Stimulated activated CD4-positive, alpha-beta T cell treated with anti-CD3 and anti-CD28 coated beads, Interleukin-1b, Interleukin-23, amount 100 ng/mL, for 24 hours (primary cell): ENCODE data around the gene CHEK1.

Experiments used
- DNase-seq, 4 experiments: peaks; one replicate each; pipeline ENCODE4 v3.0.0-alpha.2; 2020; ENCODE audit warnings: low read depth in 4 of 4, low spot score in 1 of 4

Gene CHEK1

DNA sequence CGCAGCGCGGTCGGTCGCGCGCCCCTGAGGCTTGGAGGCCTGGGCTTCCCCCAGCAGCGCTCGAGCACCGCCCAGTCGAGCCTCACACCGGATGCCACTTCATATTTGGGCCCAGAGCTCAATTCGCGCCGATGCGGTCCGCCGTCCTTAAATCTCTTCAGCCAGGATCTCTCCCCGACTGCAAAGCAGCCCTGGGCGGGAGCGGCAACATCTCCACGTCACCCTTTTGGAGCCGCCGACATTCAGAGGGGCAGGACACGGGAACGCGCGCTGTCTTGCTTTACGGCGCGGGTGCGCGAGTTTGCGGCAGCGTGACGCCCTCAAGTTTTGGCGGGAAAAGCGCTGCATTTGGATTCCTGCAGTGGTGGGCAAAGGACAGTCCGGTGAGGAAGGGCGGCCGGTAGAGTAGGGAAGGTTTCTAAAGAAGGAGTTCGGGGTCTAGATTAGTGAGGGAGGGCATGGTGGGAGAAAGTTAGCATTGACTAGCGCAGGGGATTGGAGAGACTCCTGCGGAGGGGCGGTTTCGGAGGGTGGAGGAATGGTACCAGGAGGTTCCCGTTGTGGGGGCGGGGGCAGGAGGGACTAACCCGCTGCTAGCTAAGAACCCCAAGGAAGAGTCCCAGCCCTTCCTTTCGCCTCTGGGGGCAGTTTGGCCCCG is 796 bp downstream of the CHEK1 start:
- peak; percentile 67 to 84 (median 80) for DNase-seq

DNA sequence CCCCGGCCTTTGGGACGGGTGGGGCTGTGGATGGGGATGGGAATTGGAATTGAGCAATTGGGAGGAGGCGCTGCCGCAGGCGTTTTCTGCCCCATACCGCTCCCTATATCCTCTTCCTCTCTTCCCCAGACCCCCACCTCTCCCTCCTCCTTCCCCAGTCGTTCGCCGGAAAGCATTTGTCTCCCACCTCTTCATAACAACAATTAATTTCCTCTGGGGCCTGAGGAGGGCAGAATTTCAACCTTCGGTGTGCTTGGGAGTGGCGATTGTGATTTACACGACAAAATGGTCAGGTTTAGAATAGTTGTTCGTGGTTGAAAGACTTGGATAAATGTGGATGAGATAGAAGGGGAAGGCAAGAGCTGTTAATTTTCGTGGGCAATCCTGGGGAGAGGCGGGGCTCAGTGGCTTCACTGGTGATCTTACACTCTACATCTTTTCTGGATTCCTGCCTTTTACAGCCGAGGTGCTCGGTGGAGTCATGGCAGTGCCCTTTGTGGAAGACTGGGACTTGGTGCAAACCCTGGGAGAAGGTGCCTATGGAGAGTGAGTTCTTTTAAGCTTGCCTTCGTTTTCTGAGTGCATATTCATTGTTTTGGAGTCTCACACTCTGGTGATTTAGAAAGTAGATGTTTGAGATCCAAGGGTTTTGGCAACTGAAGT is 1.5 kb downstream of the CHEK1 start:
- peak in 1 of 4 experiments; percentile 5 for DNase-seq

DNA sequence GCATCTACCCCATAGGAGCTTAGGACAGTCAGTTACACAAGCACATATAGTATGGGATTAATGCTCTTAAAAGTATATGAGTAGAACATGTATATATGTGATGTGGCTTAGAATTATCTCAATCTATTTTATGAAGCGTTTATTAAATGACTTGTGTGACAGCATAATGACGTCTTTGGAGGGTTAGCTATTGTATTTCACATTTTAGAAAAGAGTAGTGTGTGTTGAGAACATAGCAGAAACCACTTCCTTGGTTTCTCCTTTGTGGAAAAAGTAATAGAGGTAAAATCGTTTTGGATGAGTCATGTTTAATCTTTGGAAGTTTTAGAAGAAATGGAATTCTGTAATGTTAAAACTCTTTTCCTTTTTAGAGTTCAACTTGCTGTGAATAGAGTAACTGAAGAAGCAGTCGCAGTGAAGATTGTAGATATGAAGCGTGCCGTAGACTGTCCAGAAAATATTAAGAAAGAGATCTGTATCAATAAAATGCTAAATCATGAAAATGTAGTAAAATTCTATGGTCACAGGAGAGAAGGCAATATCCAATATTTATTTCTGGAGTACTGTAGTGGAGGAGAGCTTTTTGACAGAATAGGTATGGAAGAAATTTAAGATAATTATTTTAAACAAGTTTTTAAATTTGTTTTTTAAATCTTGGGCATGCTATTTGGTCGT is 2.4 kb downstream of the CHEK1 start:
- DNase-seq, result no peak

DNA sequence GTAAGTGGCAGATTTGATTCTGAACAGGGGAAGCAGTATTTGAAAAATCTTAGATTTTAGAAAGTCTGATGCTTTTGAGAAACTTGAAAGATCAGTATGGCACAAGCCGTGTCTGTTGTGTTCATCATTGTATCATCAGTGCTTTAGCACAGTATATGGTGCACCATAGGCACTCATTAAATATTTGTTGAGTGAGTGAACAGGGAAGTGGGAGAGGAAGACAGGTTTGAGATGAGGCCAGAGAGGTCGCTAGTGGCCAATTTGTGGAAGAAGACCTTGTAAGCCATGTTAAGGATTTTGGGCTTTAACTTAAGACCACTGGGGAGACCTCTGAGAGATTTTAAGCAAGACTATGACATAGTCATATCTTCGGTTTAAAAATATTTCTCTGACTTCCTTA is 12.9 kb downstream of the CHEK1 start:
- DNase-seq, result no peak

DNA sequence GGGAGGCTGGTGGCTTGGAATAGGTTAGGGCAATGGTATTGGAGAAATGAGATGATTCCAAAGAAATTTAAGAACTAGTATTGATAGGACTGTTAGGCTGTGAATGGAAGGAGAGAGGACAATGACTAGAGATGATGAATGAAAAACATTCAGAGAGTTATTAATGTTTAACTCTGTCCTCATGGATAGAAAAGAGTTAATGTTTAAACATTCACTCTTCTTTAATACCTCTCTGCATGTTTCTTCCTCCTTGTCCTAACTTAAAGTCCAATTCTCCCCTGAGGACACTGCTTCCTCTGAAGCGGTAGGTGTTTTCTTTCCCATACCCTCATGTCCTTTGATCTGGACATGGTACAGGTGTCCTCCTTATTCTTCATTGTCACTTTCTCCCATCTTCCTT is 13.4 kb downstream of the CHEK1 start:
- no peak for DNase-seq

DNA sequence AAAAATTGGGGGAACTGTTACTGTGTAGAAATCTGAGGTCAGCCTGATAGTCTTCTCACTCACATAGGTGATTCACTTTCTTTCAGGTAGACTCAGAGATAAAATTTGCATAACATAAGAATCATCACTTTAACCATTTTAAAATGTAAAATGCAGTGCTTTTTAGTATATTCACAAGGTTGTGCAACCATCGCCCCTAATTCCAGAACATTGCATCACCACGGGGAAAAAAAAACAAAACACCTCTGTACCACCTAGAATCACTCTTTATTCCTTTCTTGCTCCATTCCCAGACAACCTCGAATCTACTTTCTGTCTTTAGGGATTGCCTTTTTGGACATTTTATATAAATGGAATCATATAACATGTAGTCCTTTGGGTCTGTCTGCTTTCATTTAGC is 20.9 kb downstream of the CHEK1 start:
- no peak for DNase-seq

DNA sequence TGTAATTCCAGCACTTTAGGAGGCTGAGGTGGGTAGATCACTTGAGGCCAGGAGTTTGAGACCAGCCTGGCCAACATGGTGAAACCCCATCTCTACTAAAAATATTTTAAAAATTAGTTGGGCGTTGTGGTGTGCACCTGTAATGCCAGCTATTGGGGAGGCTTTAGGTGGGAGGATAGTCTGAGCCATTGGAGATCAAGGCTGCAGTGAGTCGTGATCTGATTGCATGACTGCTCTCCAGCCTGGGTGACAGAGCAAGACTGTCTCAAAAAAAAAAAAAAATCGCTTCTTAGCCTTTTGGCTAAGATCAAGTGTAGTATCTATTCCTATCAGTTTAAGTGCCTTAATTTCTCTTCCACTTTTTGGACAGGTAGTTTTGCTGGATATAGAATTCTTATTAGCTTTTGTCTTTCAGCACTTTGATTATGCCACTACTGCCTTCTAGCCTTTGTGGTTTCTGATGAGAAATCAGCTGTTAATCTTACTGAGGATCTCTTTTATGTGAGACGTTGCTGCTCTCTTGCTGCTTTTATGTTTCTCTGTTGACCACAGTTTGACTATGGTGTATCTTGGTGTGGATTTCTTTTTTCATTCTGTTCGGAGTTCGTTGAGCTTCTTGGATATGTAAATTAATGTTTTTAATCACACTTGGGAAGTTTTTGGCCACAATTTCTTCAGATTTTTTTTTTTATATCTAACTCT is 24.7 kb downstream of the CHEK1 start:
- DNase-seq, result no peak

DNA sequence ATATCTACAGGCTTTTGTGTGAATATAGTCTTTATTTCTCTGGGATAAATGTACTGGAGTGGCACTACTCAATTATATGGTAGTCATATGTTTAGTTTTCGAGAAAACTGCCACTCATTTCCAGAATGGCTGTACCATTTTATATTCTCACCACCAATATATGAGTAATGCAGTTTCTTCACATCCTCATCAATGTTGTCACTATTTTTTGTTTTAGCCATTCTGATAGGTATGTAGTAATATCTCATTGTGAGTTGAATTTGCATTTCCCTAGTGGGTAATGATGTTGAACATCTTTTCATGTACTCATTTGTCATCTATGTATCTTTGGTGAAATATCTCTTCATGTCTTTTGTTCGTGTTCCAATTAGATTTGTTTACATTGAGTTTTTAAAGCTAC is 37.7 kb downstream of the CHEK1 start:
- DNase-seq, result no peak

DNA sequence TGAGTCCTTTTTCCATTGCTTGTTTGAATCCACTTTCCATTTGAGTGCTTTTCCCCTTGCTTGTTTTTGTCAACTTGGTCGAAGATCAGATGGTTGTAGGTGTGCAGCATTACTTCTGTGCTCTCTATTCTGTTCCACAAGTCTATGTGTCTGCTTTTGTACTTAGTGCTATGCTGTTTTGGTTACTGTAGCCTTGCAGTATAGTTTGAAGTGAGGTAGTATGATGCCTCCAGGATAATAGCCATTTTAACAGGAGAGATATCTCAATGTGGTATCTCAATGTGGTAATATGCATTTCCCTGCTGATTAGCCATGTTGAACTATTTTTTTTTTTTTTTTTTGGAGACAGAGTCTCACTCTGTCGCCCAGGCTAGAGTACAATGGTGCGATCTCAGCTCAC is 38.9 kb downstream of the CHEK1 start:
- DNase-seq, result no peak

DNA sequence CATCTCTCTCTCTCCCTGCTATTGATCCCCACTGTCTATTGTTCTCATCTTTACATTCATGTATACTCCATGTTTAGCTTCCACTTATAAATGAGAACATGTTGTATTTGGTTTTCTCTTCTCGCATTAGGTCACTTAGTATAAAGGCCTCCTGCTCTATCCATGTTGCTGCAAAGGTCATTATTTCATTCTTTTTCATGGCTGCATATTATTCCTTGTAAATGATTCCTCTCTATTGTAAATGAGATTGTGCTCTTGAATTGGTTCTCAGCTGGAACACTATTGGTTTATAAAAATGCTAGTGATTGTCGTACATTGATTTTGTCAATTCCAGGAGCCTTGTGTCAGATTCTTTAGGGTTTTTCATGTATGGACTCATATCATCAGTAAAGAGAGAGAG is 42.2 kb downstream of the CHEK1 start:
- no peak for DNase-seq

DNA sequence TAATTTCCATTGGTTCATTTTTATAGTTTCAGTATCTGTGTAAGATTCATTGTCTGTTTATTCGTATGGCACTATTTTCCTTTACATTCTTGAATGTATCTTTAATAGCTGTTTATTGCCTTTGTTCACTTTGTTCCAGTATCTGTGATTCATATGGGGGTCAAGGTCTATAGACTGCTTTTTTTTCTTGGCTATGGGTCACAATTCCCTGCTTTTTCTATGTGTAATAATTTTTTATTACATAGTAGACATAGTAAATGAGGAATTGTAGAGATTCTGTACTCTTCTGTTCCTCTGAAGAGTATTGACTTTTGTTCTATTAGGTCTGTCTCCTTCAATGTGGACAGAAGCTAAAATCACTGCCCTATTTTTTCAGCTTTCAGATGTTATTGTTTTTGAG is 45.2 kb downstream of the CHEK1 start:
- DNase-seq, result no peak

DNA sequence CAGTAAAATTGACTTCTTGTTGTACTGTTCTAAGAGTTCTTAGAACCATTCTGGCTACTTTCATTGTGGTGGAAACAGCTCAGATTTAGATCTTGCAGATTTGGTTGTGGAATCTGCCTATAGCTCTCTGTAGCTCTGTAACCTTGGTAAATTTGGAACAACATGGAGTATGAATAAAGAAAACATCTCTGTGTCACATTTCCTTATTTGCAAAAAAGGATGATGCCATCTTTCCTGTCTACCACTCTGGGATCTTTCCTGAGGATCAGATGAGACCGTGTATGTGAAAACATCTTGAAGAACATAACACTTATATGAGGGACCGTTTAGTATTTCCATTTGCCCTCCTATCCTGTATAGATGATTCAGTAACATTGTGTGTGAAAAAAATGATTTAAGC is 46.6 kb downstream of the CHEK1 start:
- DNase-seq, result no peak

DNA sequence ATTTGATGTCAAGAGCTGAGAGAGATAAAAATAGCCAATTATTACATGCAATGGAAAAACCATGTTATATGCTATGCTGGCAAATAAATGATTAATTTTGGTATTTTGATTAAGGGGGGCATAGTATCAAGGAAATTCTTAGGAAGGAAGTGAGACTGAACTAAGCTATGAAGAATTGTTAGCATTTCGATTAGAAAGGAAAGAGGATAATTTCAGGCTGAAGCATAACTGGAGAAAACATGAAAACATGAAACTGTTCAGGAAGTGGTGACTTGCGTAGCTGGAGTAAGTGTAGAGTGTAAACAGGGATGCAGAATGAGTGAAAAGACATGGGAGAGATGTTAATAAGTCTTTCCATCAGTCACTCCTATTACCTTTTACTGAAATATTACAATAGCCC is 49.2 kb downstream of the CHEK1 start:
- no peak for DNase-seq

DNA sequence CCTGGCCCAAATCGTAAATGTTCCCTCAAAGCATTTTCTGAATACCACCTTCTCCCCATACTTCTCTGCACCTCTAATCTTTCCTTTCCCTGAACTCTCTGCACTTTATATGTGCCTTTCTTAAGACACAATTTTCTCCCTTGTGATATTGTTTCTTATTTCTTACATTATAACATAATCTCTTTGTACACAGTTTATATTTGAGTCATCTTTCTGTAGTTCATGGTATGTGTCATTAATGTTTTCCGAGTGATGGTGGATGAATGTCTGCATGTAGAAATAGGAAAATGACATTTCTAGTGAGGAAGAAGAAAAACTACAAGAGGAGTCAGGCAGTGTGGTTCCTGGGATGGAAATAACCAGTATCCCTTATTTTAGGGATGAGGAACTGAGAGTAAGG is 50.2 kb downstream of the CHEK1 start:
- no peak for DNase-seq

DNA sequence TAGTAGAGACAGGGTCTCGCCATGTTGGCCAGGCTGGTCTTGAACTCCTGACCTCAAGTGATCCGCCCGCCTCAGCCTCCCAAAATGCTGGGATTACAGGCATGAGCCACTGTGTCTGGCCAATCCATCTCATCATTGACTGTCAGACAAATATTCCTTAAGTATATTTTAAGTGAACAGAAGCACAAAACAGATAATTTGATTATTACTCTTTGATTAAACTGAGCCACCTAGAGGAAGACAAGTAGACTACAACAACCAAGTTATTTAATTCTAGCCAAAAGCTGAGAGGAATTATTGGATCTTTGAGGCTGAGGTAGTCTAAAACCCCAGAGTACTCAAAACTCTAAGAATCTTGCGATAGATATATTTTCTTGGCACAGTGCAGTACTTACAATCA is 54.4 kb downstream of the CHEK1 start:
- no peak for DNase-seq

DNA sequence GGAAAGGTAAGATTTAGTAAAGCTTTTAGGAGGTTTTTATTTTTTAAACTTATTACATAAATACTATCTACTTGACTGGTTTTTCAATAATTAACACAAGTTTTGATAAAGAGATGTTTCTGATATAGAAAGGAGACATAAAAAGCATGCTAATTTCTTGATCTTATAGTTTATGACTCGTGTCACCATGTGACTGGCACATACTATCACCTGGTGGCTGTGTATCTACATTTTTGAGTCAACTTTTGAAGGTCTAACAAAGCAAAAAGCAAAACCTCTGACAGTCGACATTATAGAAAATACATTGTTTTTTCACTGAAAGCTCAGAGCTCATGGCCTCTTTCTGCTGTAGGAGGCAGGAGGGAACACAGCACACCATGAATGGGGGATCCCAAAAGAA is 54.9 kb downstream of the CHEK1 start:
- no peak for DNase-seq

DNA sequence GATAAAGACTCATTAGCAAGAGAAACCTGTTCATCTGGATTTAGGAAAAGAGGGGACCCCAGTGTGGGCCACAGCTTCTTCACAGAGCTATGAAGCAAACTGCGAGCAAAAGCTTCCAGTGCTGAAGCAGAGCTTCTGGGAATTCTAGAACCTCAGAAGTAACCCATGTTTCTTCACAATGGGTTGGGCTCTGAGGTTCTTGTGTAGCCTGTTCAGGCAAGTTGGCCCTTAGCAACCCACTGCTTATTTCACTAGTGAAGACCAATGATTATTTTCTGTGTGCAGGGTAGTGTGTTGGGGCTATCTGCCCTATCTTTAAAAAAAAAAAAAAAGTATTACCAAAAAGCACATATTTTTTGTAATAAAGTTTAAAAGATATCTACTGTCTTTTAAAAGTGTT is 55.8 kb downstream of the CHEK1 start, which contains the start of gene ACRV1:
Gene ACRV1, minus strand, starts transcription at position 101 of the 400 bp plus-strand sequence. Its CDS starts 67 bp downstream, at position 34.
- no peak for DNase-seq

DNA sequence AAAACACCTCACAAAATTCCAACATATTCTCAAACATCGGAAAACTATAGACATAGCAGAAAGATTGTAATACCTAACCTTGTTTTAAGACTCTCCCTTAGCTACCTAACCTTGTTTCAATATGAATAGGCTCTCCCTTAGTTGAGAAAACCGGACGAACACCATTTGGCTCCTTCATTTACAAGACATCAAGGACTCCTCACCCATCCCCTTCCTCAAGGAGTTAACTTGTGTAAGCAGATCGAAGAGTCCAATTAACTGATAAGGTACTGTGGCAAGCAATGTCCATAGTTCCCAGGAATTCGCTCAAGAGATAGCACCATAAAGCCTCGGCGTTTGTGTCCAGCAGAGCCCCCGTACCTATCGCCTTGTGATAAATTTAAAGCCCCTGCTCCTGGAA is 60.3 kb downstream of the CHEK1 start:
- no peak for DNase-seq

DNA sequence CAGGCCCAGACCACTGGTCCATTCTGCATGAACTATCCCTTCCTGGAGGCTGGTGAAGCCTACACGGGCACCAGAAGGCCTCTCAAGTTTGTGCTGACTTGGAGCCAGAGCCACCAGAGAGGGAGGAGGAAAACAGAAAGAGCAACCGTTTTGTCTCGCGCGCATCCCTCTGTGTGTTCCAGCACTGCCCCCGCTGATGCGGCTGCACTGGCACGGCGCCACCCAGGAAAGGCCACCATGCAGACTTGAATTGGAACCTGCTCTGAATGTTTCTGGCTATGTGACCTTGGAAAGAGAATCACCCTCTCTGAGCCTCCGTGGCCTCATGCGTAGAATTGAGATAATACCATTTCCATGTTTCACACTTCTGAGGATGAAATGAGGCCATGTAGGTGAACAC is 63.1 kb downstream of the CHEK1 start:
- no peak for DNase-seq

DNA sequence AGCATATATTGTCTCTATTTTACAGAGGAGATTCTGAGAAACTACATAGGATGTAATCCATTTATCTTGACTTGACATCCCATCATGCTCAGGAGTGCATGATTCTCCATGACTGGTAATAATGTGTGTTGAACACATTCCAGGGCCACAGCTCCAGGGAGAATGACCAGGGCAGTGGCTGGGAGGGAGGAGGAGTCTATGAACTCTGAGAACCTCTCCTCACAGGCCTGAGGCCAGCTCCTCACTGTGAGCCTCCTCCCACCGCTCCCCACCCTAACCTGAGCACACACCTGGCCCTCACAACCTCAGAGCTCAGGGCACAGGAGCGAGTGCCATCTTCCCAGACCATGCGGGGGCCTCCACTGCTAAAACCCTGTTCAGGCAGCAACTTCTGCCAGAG is 63.7 kb downstream of the CHEK1 start:
- no peak for DNase-seq

DNA sequence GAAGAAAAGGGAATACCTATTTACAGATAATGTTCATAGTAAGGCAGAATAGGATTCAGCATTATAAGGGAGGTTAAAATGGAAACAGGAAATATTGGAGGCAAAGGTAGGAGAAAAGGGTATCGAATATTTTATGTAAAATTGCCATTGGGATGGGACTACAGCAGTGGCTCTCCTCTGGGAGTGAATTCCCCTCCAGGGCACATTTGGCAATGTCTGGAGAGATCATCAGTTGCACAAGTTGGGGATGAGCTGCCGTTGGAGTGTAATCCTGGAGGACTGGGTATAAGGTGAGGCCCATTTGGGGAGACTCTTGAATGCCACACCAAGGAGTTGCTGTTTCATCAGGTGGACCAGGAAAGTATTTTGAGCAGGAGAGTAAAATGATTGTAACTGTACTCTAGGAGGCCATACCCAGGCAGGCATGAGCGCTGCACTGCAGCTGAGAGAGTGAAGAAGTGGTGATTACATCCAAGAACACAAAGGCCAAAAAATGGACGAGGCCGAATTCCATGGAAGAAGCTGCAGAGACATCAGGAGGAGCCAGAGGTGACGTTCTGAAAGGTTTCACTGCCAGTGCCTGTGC is 64.4 kb downstream of the CHEK1 start:
- no peak for DNase-seq

DNA sequence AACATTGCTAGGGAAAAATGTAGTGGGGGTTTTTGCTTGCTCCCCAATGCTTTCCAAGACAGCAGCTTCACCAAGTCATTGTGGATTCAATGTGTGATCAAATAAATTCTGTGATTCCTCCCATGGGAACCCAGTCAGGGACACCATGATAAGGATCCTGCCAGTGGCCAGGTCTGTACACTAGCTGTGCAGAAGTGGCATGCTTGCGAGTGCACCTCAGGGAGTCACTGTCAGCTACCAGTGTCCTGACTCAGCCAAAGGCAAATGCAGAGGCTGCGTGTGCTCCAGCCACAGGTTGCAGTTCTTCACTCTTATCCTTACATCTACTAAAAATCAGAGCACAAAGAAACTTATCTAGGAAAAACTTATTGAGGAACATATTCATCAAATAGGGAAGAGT is 65.0 kb downstream of the CHEK1 start:
- no peak for DNase-seq
